ENCODE measurements around the gene CD6.

DNA sequence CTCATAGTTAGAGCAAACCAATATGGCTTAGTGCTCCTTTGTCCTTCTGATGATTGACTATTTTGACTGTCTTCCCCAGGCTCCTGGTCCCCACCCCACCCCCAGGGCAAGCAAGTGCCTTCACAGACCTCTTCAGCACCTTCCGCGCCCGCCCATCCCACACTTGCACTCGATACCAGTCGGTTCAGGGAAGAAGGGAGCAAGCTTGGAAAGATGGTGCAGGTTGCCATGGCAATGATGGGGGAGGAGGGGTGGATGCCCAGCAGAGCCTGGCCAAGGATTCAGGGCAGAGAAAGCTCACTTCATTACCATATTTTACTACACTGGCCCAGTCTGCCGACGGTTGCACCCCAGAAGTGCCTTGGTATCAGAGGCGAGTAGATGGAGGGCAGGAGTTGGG, 45.0 kb upstream of the CD6 start:
- TF ChIP-seq, protein P1, sequence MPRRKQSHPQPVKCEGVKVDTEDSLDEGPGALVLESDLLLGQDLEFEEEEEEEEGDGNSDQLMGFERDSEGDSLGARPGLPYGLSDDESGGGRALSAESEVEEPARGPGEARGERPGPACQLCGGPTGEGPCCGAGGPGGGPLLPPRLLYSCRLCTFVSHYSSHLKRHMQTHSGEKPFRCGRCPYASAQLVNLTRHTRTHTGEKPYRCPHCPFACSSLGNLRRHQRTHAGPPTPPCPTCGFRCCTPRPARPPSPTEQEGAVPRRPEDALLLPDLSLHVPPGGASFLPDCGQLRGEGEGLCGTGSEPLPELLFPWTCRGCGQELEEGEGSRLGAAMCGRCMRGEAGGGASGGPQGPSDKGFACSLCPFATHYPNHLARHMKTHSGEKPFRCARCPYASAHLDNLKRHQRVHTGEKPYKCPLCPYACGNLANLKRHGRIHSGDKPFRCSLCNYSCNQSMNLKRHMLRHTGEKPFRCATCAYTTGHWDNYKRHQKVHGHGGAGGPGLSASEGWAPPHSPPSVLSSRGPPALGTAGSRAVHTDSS (tag by site-specific recombination; IDR thresholded peaks at IDR 0.05) = no peak
- TF ChIP-seq ZNF792 (tag by site-specific recombination; IDR thresholded peaks at IDR 0.05) (no peak), ZNF350 (tag by site-specific recombination; IDR thresholded peaks at IDR 0.05) (no peak), MZF1 (tag by site-specific recombination; IDR thresholded peaks at IDR 0.05; ENCODE audit: borderline replicate concordance) (no peak)
- TF ChIP-seq, protein P2, sequence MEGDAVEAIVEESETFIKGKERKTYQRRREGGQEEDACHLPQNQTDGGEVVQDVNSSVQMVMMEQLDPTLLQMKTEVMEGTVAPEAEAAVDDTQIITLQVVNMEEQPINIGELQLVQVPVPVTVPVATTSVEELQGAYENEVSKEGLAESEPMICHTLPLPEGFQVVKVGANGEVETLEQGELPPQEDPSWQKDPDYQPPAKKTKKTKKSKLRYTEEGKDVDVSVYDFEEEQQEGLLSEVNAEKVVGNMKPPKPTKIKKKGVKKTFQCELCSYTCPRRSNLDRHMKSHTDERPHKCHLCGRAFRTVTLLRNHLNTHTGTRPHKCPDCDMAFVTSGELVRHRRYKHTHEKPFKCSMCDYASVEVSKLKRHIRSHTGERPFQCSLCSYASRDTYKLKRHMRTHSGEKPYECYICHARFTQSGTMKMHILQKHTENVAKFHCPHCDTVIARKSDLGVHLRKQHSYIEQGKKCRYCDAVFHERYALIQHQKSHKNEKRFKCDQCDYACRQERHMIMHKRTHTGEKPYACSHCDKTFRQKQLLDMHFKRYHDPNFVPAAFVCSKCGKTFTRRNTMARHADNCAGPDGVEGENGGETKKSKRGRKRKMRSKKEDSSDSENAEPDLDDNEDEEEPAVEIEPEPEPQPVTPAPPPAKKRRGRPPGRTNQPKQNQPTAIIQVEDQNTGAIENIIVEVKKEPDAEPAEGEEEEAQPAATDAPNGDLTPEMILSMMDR (tag by site-specific recombination; IDR thresholded peaks at IDR 0.05) = no peak

Measured in HEK293 (cell line).